Hematopoietic multipotent progenitor cell (in vitro differentiated cells): ENCODE data around the gene RABGEF1. TPM values are rescaled to one million over a fixed set of nuclear protein-coding genes. Genes with fewer than 3 reads are reported as not detected.
A peak's percentile ranks its signal among the peaks of the same experiment; 100 is the strongest.
"Not testable (repeated sequence)": the region's sequence is repeated elsewhere in the genome, so short reads cannot be mapped to it uniquely, and the experiment has no call there.

ENCODE experiments used
- DNase-seq, 3 donors: peaks; one replicate each; pipeline ENCODE4 v3.0.0-alpha.2; 2011 to 2015; ENCODE audit warnings: low read depth in 2 of 3, low spot score in 2 of 3
- total RNA-seq: library from RNA; depleted of rRNA; stranded (reverse); fragments of >200 nt; gene quantifications from one replicate; pipeline ENCODE4 v1.2.3, GENCODE V29; 2012

The RABGEF1 gene
- total RNA-seq, 1 donor: 15.6 TPM

GRCh38 chr7:66763633-66764355 is 23.3 kb downstream of the RABGEF1 start:
- DNase-seq: not testable (repeated sequence)

GRCh38 chr7:66764905-66765304 is 24.4 kb downstream of the RABGEF1 start:
- DNase-seq: not testable (repeated sequence)

GRCh38 chr7:66765322-66766025 is 24.9 kb downstream of the RABGEF1 start:
- not testable (repeated sequence) for DNase-seq

- DNase-seq: no peak
Observed at GRCh38 chr7:66766041-66766440, 25.5 kb downstream of the RABGEF1 start.

GRCh38 chr7:66767486-66767885 is 27.0 kb downstream of the RABGEF1 start:
- peak in 2 of 3 donors; percentile 29 to 67 for DNase-seq

GRCh38 chr7:66768865-66769832 is 28.6 kb downstream of the RABGEF1 start:
- no peak for DNase-seq

- DNase-seq: no peak
Observed at GRCh38 chr7:66769833-66770512, 29.4 kb downstream of the RABGEF1 start.

- DNase-seq: no peak
Observed at GRCh38 chr7:66771795-66772194, 31.3 kb downstream of the RABGEF1 start.

GRCh38 chr7:66773744-66774143 is 33.2 kb downstream of the RABGEF1 start:
- DNase-seq: not testable (repeated sequence)

GRCh38 chr7:66776383-66776782 is 35.9 kb downstream of the RABGEF1 start:
- DNase-seq: not testable (repeated sequence)

GRCh38 chr7:66776800-66777442 is 36.4 kb downstream of the RABGEF1 start:
- DNase-seq: no peak

- no peak for DNase-seq
Observed at GRCh38 chr7:66778201-66778600, 37.7 kb downstream of the RABGEF1 start.

- DNase-seq: no peak
Observed at GRCh38 chr7:66779669-66780409, 39.3 kb downstream of the RABGEF1 start.

GRCh38 chr7:66781408-66782090 is 41.0 kb downstream of the RABGEF1 start:
- DNase-seq: no peak

- DNase-seq: not testable (repeated sequence)
Observed at GRCh38 chr7:66782875-66783274, 42.3 kb downstream of the RABGEF1 start.

- not testable (repeated sequence) for DNase-seq
Observed at GRCh38 chr7:66783887-66784595, 43.5 kb downstream of the RABGEF1 start.

GRCh38 chr7:66790196-66790595 is 49.7 kb downstream of the RABGEF1 start:
- no peak for DNase-seq

- no peak for DNase-seq
Observed at GRCh38 chr7:66790725-66791124, 50.2 kb downstream of the RABGEF1 start.
